ENCODE data around the gene OR4B1. TPM values are rescaled to one million over a fixed set of nuclear protein-coding genes. Genes with fewer than 3 reads are reported as not detected.
A peak's percentile ranks its signal among the peaks of the same experiment; 100 is the strongest.

The OR4B1 gene
- total and polyA plus RNA-seq, 9 donors: not detected

- DNase-seq: no peak
- H3K27ac ChIP-seq: no peak overlapping the region
- H3K36me3 ChIP-seq: no peaks in the 10 kb centered on the region
- peaks cover 8% of the 10 kb centered on the region for H3K4me1 ChIP-seq (ENCODE audit: insufficient read depth)
- TF ChIP-seq POLR2A (IDR thresholded peaks at IDR 0.05) (no peak), EP300 (IDR thresholded peaks at IDR 0.05) (no peak), CTCF (IDR thresholded peaks at IDR 0.05) (no peak)
- no peaks in the 10 kb centered on the region for H3K9me3 ChIP-seq
- WGBS, 3 donors: 37 to 50% (median 47%) methylated on average over 10 of the region's 10 CpGs
- no peak overlapping the region for H3K4me3 ChIP-seq
- intact Hi-C loops (cut with DNase I): no loop called here
- no peaks in the 10 kb centered on the region for H3K27me3 ChIP-seq
Measured at GRCh38 chr11:48170241-48171233, 46.1 kb upstream of the OR4B1 start.

- H3K9me3 ChIP-seq: no peaks in the 10 kb centered on the region
- H3K36me3 ChIP-seq: no peaks in the 10 kb centered on the region
- no peak overlapping the region for H3K27ac ChIP-seq
- TF ChIP-seq CTCF (IDR thresholded peaks at IDR 0.05) (peak in 1 of 3 donors; percentile 59), POLR2A (IDR thresholded peaks at IDR 0.05) (no peak)
- H3K4me3 ChIP-seq: no peak overlapping the region
- H3K4me1 ChIP-seq (ENCODE audit: insufficient read depth): peaks cover 8% of the 10 kb centered on the region
- WGBS, 3 donors: 23 to 27% (median 23%) methylated on average over 14 of the region's 14 CpGs
- no peaks in the 10 kb centered on the region for H3K27me3 ChIP-seq
- DNase-seq: peak; percentile 34 to 62 (median 58)
- intact Hi-C loops (cut with DNase I): no loop called here
Measured at GRCh38 chr11:48172818-48173609, 43.6 kb upstream of the OR4B1 start.

GRCh38 chr11:48177661-48178060, 38.9 kb upstream of the OR4B1 start:
- no peaks in the 10 kb centered on the region for H3K36me3 ChIP-seq
- no peaks in the 10 kb centered on the region for H3K4me1 ChIP-seq (ENCODE audit: insufficient read depth)
- 28 to 44% (median 32%) methylated on average over 4 of the region's 4 CpGs for WGBS, 3 donors
- H3K9me3 ChIP-seq: no peaks in the 10 kb centered on the region
- no peak for TF ChIP-seq CTCF (IDR thresholded peaks at IDR 0.05)
- no peak for TF ChIP-seq POLR2A (IDR thresholded peaks at IDR 0.05)
- TF ChIP-seq EP300 (IDR thresholded peaks at IDR 0.05): no peak
- DNase-seq: no peak
- H3K4me3 ChIP-seq: no peak overlapping the region
- no peak overlapping the region for H3K27ac ChIP-seq
- no peaks in the 10 kb centered on the region for H3K27me3 ChIP-seq
- intact Hi-C loops (cut with DNase I): no loop called here

- Histone ChIP-seq H3K27me3 (no peaks in the 10 kb centered on the region), H3K9me3 (no peaks in the 10 kb centered on the region), H3K36me3 (no peaks in the 10 kb centered on the region), H3K4me1 (ENCODE audit: insufficient read depth) (no peaks in the 10 kb centered on the region), H3K27ac (no peak overlapping the region), H3K4me3 (no peak overlapping the region)
- DNase-seq: no peak
- intact Hi-C loops (cut with DNase I): no loop called here
- TF ChIP-seq CTCF (IDR thresholded peaks at IDR 0.05): no peak
- no peak for TF ChIP-seq EP300 (IDR thresholded peaks at IDR 0.05)
- TF ChIP-seq POLR2A (IDR thresholded peaks at IDR 0.05): no peak
- WGBS, 3 donors: 77 to 82% (median 78%) methylated on average over 6 of the region's 6 CpGs
Measured at GRCh38 chr11:48180627-48181026, 36.0 kb upstream of the OR4B1 start.

Data from ovary (tissue), 9 donors.